H9 (cell line): Measurements from ENCODE around the gene SDF2L1. TPM values are rescaled to one million over a fixed set of nuclear protein-coding genes. Genes with fewer than 3 reads are reported as not detected.
A peak's percentile ranks its signal among the peaks of the same experiment; 100 is the strongest.

Experiments
- DNase-seq: peaks from one replicate; pipeline ENCODE4 v3.0.0-alpha.2; 2017
- H2AFZ ChIP-seq: one replicate; pipeline ENCODE4 v1.6.1; 2013; ENCODE audit warnings: mild to moderate bottlenecking, low read length, control low read depth, moderate library complexity
- H2AK5ac ChIP-seq: 2 replicates; pipeline ENCODE4 v1.6.1; 2013; ENCODE audit warnings: low read length, control low read depth, mixed read lengths; ENCODE audit not compliant: insufficient read length
- H2BK120ac ChIP-seq: one replicate; pipeline ENCODE4 v1.6.1; 2013; ENCODE audit warnings: low read depth, mild to moderate bottlenecking, low read length, control low read depth, inconsistent platforms; ENCODE audit not compliant: poor library complexity, severe bottlenecking
- H2BK12ac ChIP-seq: 2 replicates; pipeline ENCODE4 v1.6.1; 2013; ENCODE audit warnings: low read length, control low read depth, mixed read lengths, low read depth; ENCODE audit not compliant: insufficient read length
- H2BK15ac ChIP-seq: 2 replicates; pipeline ENCODE4 v1.6.1; 2013; ENCODE audit warnings: low read depth, low read length, control low read depth
- H2BK20ac ChIP-seq: one replicate; pipeline ENCODE4 v1.6.1; 2013; ENCODE audit warnings: low read depth, mild to moderate bottlenecking, low read length, control low read depth, inconsistent platforms; ENCODE audit not compliant: poor library complexity, severe bottlenecking
- H2BK5ac ChIP-seq: 2 replicates; pipeline ENCODE4 v1.6.1; 2013; ENCODE audit warnings: low read length, control low read depth, mixed read lengths; ENCODE audit not compliant: insufficient read length
- H3K14ac ChIP-seq: 2 replicates; pipeline ENCODE4 v1.6.1; 2013; ENCODE audit warnings: low read length, control low read depth; ENCODE audit not compliant: insufficient read depth
- H3K18ac ChIP-seq: 2 replicates; pipeline ENCODE4 v1.6.1; 2013; ENCODE audit warnings: low read depth, mild to moderate bottlenecking, mixed read lengths, low read length, control low read depth; ENCODE audit not compliant: insufficient read length
- H3K23ac ChIP-seq: 2 replicates; pipeline ENCODE4 v1.6.1; 2013; ENCODE audit warnings: low read length, control low read depth, mixed read lengths, low read depth; ENCODE audit not compliant: insufficient read length
- H3K23me2 ChIP-seq: 2 replicates; pipeline ENCODE4 v1.6.1; 2013; ENCODE audit warnings: low read depth, mild to moderate bottlenecking, mixed read lengths, low read length, control low read depth; ENCODE audit not compliant: insufficient read length, poor library complexity, severe bottlenecking
- H3K27ac ChIP-seq: 2 replicates; pipeline ENCODE4 v1.5.1; 2013; ENCODE audit warnings: low read length, control low read depth, mixed read lengths, low read depth; ENCODE audit not compliant: insufficient read length
- H3K27me3 ChIP-seq: 2 replicates; pipeline ENCODE4 v1.6.1; 2013; ENCODE audit warnings: low read length, control low read depth, inconsistent platforms; ENCODE audit not compliant: insufficient read depth
- H3K4ac ChIP-seq: 2 replicates; pipeline ENCODE4 v1.6.1; 2013; ENCODE audit warnings: low read depth, mild to moderate bottlenecking, control low read depth, inconsistent platforms, low read length, moderate library complexity
- H3K4me1 ChIP-seq: 2 replicates; pipeline ENCODE4 v1.6.1; 2013; ENCODE audit warnings: low read length, control low read depth, inconsistent platforms; ENCODE audit not compliant: insufficient read depth
- H3K4me2 ChIP-seq: 2 replicates; pipeline ENCODE4 v1.6.1; 2013; ENCODE audit warnings: low read length, control low read depth, mixed read lengths; ENCODE audit not compliant: insufficient read length, insufficient read depth
- H3K56ac ChIP-seq: 2 replicates; pipeline ENCODE4 v1.6.1; 2013; ENCODE audit warnings: low read depth, mild to moderate bottlenecking, mixed read lengths, low read length, control low read depth; ENCODE audit not compliant: insufficient read length
- H3K79me1 ChIP-seq: 2 replicates; pipeline ENCODE4 v1.6.1; 2013; ENCODE audit warnings: low read depth, mild to moderate bottlenecking, moderate library complexity, low read length, control low read depth, inconsistent platforms; ENCODE audit not compliant: insufficient read depth, poor library complexity, severe bottlenecking
- H3K79me2 ChIP-seq: 2 replicates; pipeline ENCODE4 v1.6.1; 2013; ENCODE audit warnings: low read length, control low read depth, inconsistent platforms; ENCODE audit not compliant: insufficient read depth
- H3K9ac ChIP-seq: 2 replicates; pipeline ENCODE4 v1.6.1; 2013; ENCODE audit warnings: low read length, control low read depth, mixed read lengths; ENCODE audit not compliant: insufficient read length; ENCODE audit errors: extremely low read depth
- H3K9me3 ChIP-seq: one replicate; pipeline ENCODE4 v1.6.1; 2013; ENCODE audit warnings: low read depth, low read length, inconsistent platforms; ENCODE audit not compliant: control insufficient read depth
- H3T11ph ChIP-seq: one replicate; pipeline ENCODE4 v1.6.1; 2013; ENCODE audit warnings: mild to moderate bottlenecking, low read length, control low read depth, inconsistent platforms
- H4K20me1 ChIP-seq: one replicate; pipeline ENCODE4 v1.6.1; 2013; ENCODE audit not compliant: control insufficient read depth, insufficient read length, insufficient read depth
- H4K5ac ChIP-seq: 2 replicates; pipeline ENCODE4 v1.6.1; 2013; ENCODE audit warnings: low read depth, mild to moderate bottlenecking, mixed read lengths, low read length, control low read depth; ENCODE audit not compliant: insufficient read length
- H4K8ac ChIP-seq: replicated peaks from 2 replicates; pipeline ENCODE4 v1.6.1; 2013; ENCODE audit warnings: low read length, control low read depth, mixed read lengths, low read depth; ENCODE audit not compliant: insufficient read length
- H4K91ac ChIP-seq: 2 replicates; pipeline ENCODE4 v1.6.1; 2013; ENCODE audit warnings: low read depth, mild to moderate bottlenecking, moderate library complexity, mixed read lengths, low read length, control low read depth; ENCODE audit not compliant: insufficient read length
- H3K27ac Mint-ChIP-seq, 3 experiments: 2 replicates in 2 of 3; 3 replicates in 1 of 3; pipeline ENCODE4 v1.8.0; 2020 to 2021; ENCODE audit warnings: mixed read lengths in 3 of 3, mild to moderate bottlenecking in 1 of 3, moderate library complexity in 1 of 3
- H3K27me3 Mint-ChIP-seq: 2 replicates; pipeline ENCODE4 v1.8.0; 2021; ENCODE audit warnings: low read depth, mild to moderate bottlenecking, moderate library complexity, mixed read lengths
- H3K36me3 Mint-ChIP-seq, 3 experiments: 2 replicates in 2 of 3; 3 replicates in 1 of 3; pipeline ENCODE4 v1.8.0; 2020 to 2021; ENCODE audit warnings: low read depth in 3 of 3, mixed read lengths in 3 of 3; ENCODE audit not compliant: insufficient read depth in 1 of 3
- H3K4me1 Mint-ChIP-seq, 2 experiments: 2 replicates each; pipeline ENCODE4 v1.8.0; 2020; ENCODE audit warnings: mixed read lengths in 2 of 2
- H3K4me3 Mint-ChIP-seq, 2 experiments: 2 replicates in 1 of 2; 3 replicates in 1 of 2; pipeline ENCODE4 v1.8.0; 2020 to 2021; ENCODE audit warnings: mild to moderate bottlenecking in 2 of 2, mixed read lengths in 2 of 2, moderate library complexity in 1 of 2
- H3K9me3 Mint-ChIP-seq, 2 experiments: 2 replicates in 1 of 2; 3 replicates in 1 of 2; pipeline ENCODE4 v1.8.0; 2020; ENCODE audit warnings: mild to moderate bottlenecking in 2 of 2, mixed read lengths in 2 of 2, moderate library complexity in 1 of 2
- CTCF ChIP-seq: fragments of 200-600 bp; sonication (generic); conservative IDR thresholded peaks from 3 replicates; pipeline ENCODE4 v1.8.0; 2021; ENCODE audit warnings: antibody characterized with exemption, mild to moderate bottlenecking
- WGBS: extraction: QIAGEN DNeasy Blood & Tissue Kit; methylation state at CpG from one replicate; pipeline ENCODE4 v1.1.7; 2013; ENCODE audit warnings: missing lambda C conversion rate, low lambda C conversion rate, mixed read lengths; ENCODE audit not compliant: insufficient read length; ENCODE audit errors: extremely low coverage; 5-methylcytosine and 5-hydroxymethylcytosine counted together
- total RNA-seq: library from RNA; stranded (reverse); gene quantifications from 2 replicates; pipeline ENCODE4 v1.2.1, GENCODE V29; 2021

SDF2L1 gene
- total RNA-seq, 1 experiment from 2014 or later: 36.0 TPM

- Histone ChIP-seq H2AFZ (no peak overlapping the region), H4K20me1 (no peaks in the 10 kb centered on the region), H3K9me3 (no peaks in the 10 kb centered on the region), H3K18ac (peak overlapping the region; percentile 74), H3K27ac (no peak overlapping the region), H2BK5ac (no peak overlapping the region), H3K4me2 (peak overlapping the region; percentile 86), H2BK15ac (no peak overlapping the region), H3K79me1 (no peaks in the 10 kb centered on the region), H3K56ac (no peak overlapping the region), H3K79me2 (no peaks in the 10 kb centered on the region), H3K4me1 (peaks cover 4% of the 10 kb centered on the region; the same call in 1 of the 2 replicates), H3K23ac (no peak overlapping the region), H2BK12ac (no peak overlapping the region), H2BK120ac (no peak overlapping the region), H3K27me3 (no peaks in the 10 kb centered on the region), H3K23me2 (peaks cover 18% of the 10 kb centered on the region), H2BK20ac (no peak overlapping the region), H4K91ac (no peak overlapping the region), H3K14ac (peak overlapping the region; percentile 74; the same call in 1 of the 2 replicates), H4K8ac (no peak overlapping the region), H2AK5ac (no peak overlapping the region), H4K5ac (no peak overlapping the region), H3K9ac (peak overlapping the region; percentile 20), H3T11ph (no peak overlapping the region), H3K4ac (no peak overlapping the region)
- Mint-ChIP-seq H3K27ac (peak overlapping the region in 1 of 3 experiments; percentile 96; a peak in 4 of 7 replicates), H3K36me3 (peaks cover 11 to 29% (median 16%) of the 10 kb centered on the region in 3 experiments; a peak in 6 of 7 replicates), H3K27me3 (no peaks in the 10 kb centered on the region), H3K4me3 (peak overlapping the region; percentile 84 to 92), H3K4me1 (peaks cover 25 to 26% of the 10 kb centered on the region in 2 experiments), H3K9me3 (no peaks in the 10 kb centered on the region)
- no CpG with 5 or more reads among the region's 44 CpGs for WGBS
- peak; percentile 92 for DNase-seq
- TF ChIP-seq CTCF: no peak
These were observed 10.0 kb downstream of the SDF2L1 start for GRCh38 chr22:21652010-21652546.
